MM.1S (cell line): ENCODE measurements around the gene DIMT1.
A peak's percentile ranks its signal among the peaks of the same experiment; 100 is the strongest.

Experiments used
- DNase-seq: peaks from one replicate; pipeline ENCODE4 v3.0.0-alpha.2; 2015
- H2AFZ ChIP-seq: fragments of 300-600 bp; sonication (generic); 2 replicates; pipeline ENCODE4 v1.6.0; 2016; ENCODE audit warnings: antibody characterized with exemption, low read length
- H3F3A ChIP-seq: fragments of 300-600 bp; sonication (generic); 2 replicates; pipeline ENCODE4 v1.6.1; 2016; ENCODE audit warnings: mild to moderate bottlenecking, antibody characterized with exemption, low read length, moderate library complexity, mixed read lengths; ENCODE audit not compliant: insufficient read depth
- H3K27ac ChIP-seq: fragments of 300-600 bp; sonication (generic); 2 replicates; pipeline ENCODE4 v1.5.1; 2016; ENCODE audit warnings: mild to moderate bottlenecking, low read length
- H3K27me3 ChIP-seq: fragments of 300-600 bp; sonication (generic); replicated peaks from 2 replicates; pipeline ENCODE4 v1.6.0; 2016; ENCODE audit warnings: low read length; ENCODE audit not compliant: insufficient read depth
- H3K36me3 ChIP-seq: fragments of 300-600 bp; sonication (generic); replicated peaks from 2 replicates; pipeline ENCODE4 v1.6.1; 2016; ENCODE audit warnings: mild to moderate bottlenecking, low read length, mixed read lengths; ENCODE audit not compliant: insufficient read depth
- H3K4me1 ChIP-seq: fragments of 300-600 bp; sonication (generic); 2 replicates; pipeline ENCODE4 v1.6.1; 2016; ENCODE audit warnings: low read length, mixed read lengths
- H3K4me2 ChIP-seq: fragments of 300-600 bp; sonication (generic); 2 replicates; pipeline ENCODE4 v1.6.0; 2016; ENCODE audit warnings: low read depth, low read length
- H3K4me3 ChIP-seq: fragments of 300-600 bp; sonication (generic); 2 replicates; pipeline ENCODE4 v1.5.1; 2016; ENCODE audit warnings: low read length, mixed read lengths
- H3K79me2 ChIP-seq: fragments of 300-600 bp; sonication (generic); 2 replicates; pipeline ENCODE4 v1.6.1; 2016; ENCODE audit warnings: mixed run types, low read length, mixed read lengths
- H3K9ac ChIP-seq: fragments of 300-600 bp; sonication (generic); 2 replicates; pipeline ENCODE4 v1.6.1; 2016; ENCODE audit warnings: low read length, mixed read lengths
- H3K9me2 ChIP-seq: fragments of 300-600 bp; sonication (generic); replicated peaks from 2 replicates; pipeline ENCODE4 v1.6.1; 2016; ENCODE audit warnings: mild to moderate bottlenecking, low read length, mixed read lengths; ENCODE audit not compliant: insufficient read depth
- H3K9me3 ChIP-seq: fragments of 300-600 bp; sonication (generic); replicated peaks from 2 replicates; pipeline ENCODE4 v1.6.1; 2016; ENCODE audit warnings: mild to moderate bottlenecking, low read length, mixed read lengths; ENCODE audit not compliant: insufficient read depth
- H4K20me1 ChIP-seq: fragments of 300-600 bp; sonication (generic); 2 replicates; pipeline ENCODE4 v1.6.1; 2016; ENCODE audit warnings: mild to moderate bottlenecking, low read length, moderate library complexity, mixed read lengths; ENCODE audit not compliant: insufficient read depth
- CTCF ChIP-seq: fragments of 300-600 bp; sonication (generic); IDR thresholded peaks from 2 replicates; pipeline ENCODE4 v1.5.1; 2016; ENCODE audit warnings: antibody characterized with exemption, low read length, mixed read lengths
- EZH2 ChIP-seq: fragments of 300-600 bp; sonication (generic); optimal IDR thresholded peaks from 2 replicates; pipeline ENCODE3; 2017; ENCODE audit warnings: low read depth, mild to moderate bottlenecking, antibody characterized with exemption, low read length, mixed read lengths
- EZH2phosphoT487 ChIP-seq: fragments of 300-600 bp; sonication (generic); IDR thresholded peaks from 2 replicates; pipeline ENCODE4 v1.6.1; 2018; ENCODE audit warnings: antibody characterized with exemption, low read length

The DIMT1 gene

GRCh38 chr5:62341783-62342475 is 61.8 kb downstream of the DIMT1 start:
- peak overlapping the region; percentile 46; the same call in 1 of the 2 replicates for H3K27ac ChIP-seq
- H4K20me1 ChIP-seq = peaks cover 4% of the 10 kb centered on the region; the same call in 1 of the 2 replicates
- H3K79me2 ChIP-seq = peaks cover 74% of the 10 kb centered on the region
- H3K9ac ChIP-seq = no peak overlapping the region
- H3K36me3 ChIP-seq = no peaks in the 10 kb centered on the region
- no peak overlapping the region for H3K4me3 ChIP-seq
- no peaks in the 10 kb centered on the region for H3K9me3 ChIP-seq
- H3F3A ChIP-seq = 0 out of 2 replicates have a peak, but pooled peaks cover 10% of the 10 kb centered on the region
- H2AFZ ChIP-seq = no peak overlapping the region
- peak; percentile 31 for DNase-seq
- no peaks in the 10 kb centered on the region for H3K27me3 ChIP-seq
- H3K4me2 ChIP-seq = peak overlapping the region; percentile 17; the same call in 1 of the 2 replicates
- TF ChIP-seq EZH2 = no peak
- TF ChIP-seq CTCF = no peak
- TF ChIP-seq EZH2phosphoT487 = no peak
- H3K4me1 ChIP-seq = peaks cover 22% of the 10 kb centered on the region
- no peaks in the 10 kb centered on the region for H3K9me2 ChIP-seq

- Histone ChIP-seq H4K20me1 (peaks cover 4% of the 10 kb centered on the region; the same call in 1 of the 2 replicates), H3K27me3 (no peaks in the 10 kb centered on the region), H3K4me3 (no peak overlapping the region), H3K36me3 (no peaks in the 10 kb centered on the region), H3K79me2 (peaks cover 71% of the 10 kb centered on the region), H3K9me2 (no peaks in the 10 kb centered on the region), H3K27ac (no peak overlapping the region), H2AFZ (no peak overlapping the region), H3K9me3 (no peaks in the 10 kb centered on the region), H3K9ac (no peak overlapping the region), H3K4me2 (no peak overlapping the region; the same call in 1 of the 2 replicates), H3K4me1 (peaks cover 22% of the 10 kb centered on the region), H3F3A (0 out of 2 replicates have a peak, but pooled peaks cover 10% of the 10 kb centered on the region)
- no peak for TF ChIP-seq EZH2phosphoT487
- no peak for TF ChIP-seq CTCF
- TF ChIP-seq EZH2 = no peak
- no peak for DNase-seq
These were observed 62.7 kb downstream of the DIMT1 start for GRCh38 chr5:62340979-62341378.

- H3K27me3 ChIP-seq = no peaks in the 10 kb centered on the region
- H2AFZ ChIP-seq = no peak overlapping the region
- peaks cover 22% of the 10 kb centered on the region for H3K4me1 ChIP-seq
- H3K9me2 ChIP-seq = no peaks in the 10 kb centered on the region
- H3K4me3 ChIP-seq = no peak overlapping the region
- H4K20me1 ChIP-seq = peaks cover 4% of the 10 kb centered on the region; the same call in 1 of the 2 replicates
- H3K27ac ChIP-seq = no peak overlapping the region
- no peak for TF ChIP-seq EZH2phosphoT487
- TF ChIP-seq CTCF = peak; percentile 21; the same call in 1 of the 2 replicates
- no peak for TF ChIP-seq EZH2
- no peak for DNase-seq
- H3K9ac ChIP-seq = no peak overlapping the region
- 0 out of 2 replicates have a peak, but pooled peaks cover 10% of the 10 kb centered on the region for H3F3A ChIP-seq
- no peaks in the 10 kb centered on the region for H3K9me3 ChIP-seq
- H3K36me3 ChIP-seq = no peaks in the 10 kb centered on the region
- H3K4me2 ChIP-seq = no peak overlapping the region
- peaks cover 71% of the 10 kb centered on the region for H3K79me2 ChIP-seq
These were observed 63.3 kb downstream of the DIMT1 start for GRCh38 chr5:62340392-62340791.
